Measurements from ENCODE around the gene KRTAP10-10. TPM values are rescaled to one million over a fixed set of nuclear protein-coding genes. Genes with fewer than 3 reads are reported as not detected.
A peak's percentile ranks its signal among the peaks of the same experiment; 100 is the strongest.
"Not testable (repeated sequence)": the region's sequence is repeated elsewhere in the genome, so short reads cannot be mapped to it uniquely, and the experiment has no call there.

Gene KRTAP10-10
- total RNA-seq, 1 donor, result not detected

GRCh38 chr21:44639331-44639655 lies 2.1 kb downstream of the KRTAP10-10 start:
- TF ChIP-seq, protein P1, sequence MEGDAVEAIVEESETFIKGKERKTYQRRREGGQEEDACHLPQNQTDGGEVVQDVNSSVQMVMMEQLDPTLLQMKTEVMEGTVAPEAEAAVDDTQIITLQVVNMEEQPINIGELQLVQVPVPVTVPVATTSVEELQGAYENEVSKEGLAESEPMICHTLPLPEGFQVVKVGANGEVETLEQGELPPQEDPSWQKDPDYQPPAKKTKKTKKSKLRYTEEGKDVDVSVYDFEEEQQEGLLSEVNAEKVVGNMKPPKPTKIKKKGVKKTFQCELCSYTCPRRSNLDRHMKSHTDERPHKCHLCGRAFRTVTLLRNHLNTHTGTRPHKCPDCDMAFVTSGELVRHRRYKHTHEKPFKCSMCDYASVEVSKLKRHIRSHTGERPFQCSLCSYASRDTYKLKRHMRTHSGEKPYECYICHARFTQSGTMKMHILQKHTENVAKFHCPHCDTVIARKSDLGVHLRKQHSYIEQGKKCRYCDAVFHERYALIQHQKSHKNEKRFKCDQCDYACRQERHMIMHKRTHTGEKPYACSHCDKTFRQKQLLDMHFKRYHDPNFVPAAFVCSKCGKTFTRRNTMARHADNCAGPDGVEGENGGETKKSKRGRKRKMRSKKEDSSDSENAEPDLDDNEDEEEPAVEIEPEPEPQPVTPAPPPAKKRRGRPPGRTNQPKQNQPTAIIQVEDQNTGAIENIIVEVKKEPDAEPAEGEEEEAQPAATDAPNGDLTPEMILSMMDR (IDR thresholded peaks at IDR 0.05; ENCODE audit: extremely low read depth, low read depth, low read length), result no peak
- H3K4me2 ChIP-seq (ENCODE audit: insufficient read depth, low read length), result no peak overlapping the region
- no peak overlapping the region for H3K27ac ChIP-seq (ENCODE audit: low read depth, low read length)
- no peak overlapping the region for H2AFZ ChIP-seq (ENCODE audit: low read length)
- H3K36me3 ChIP-seq (ENCODE audit: insufficient read depth, low read length), result no peaks in the 10 kb centered on the region
- DNase-seq (ENCODE audit: insufficient read length, low spot score, missing footprints), result no peak
- H3K27me3 ChIP-seq (ENCODE audit: insufficient read depth, low read length), result no peaks in the 10 kb centered on the region
- H3K4me3 ChIP-seq (ENCODE audit: insufficient read depth, low read length), result no peak overlapping the region
- H3K9me3 ChIP-seq (ENCODE audit: low read depth, low read length), result no peaks in the 10 kb centered on the region
- H3K4me1 ChIP-seq (ENCODE audit: insufficient read depth, low read length), result no peaks in the 10 kb centered on the region
- no peaks in the 10 kb centered on the region for H3K79me2 ChIP-seq (ENCODE audit: insufficient read depth, low read length)
- H4K20me1 ChIP-seq (ENCODE audit: insufficient read depth, low read length), result no peaks in the 10 kb centered on the region

DNA sequence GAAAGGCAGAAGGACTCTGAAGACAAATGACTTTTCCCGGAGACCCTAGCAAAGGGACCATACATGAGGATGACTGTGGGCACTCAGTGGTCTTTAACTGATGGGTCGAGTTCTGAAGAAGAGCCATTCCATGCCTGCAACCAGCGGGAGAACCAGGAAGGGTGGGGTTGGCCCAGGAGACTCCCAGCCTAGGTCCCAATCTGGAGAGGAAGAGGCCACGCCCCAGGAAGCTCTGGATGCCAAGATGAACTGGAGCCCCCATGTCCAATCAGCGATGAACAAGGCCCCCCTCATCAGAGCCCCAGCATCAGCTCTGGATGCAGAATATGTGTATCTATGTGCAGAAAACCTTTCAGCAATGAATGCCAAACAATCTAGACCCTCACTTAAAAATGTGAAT lies 3.6 kb downstream of the KRTAP10-10 start:
- Histone ChIP-seq H4K20me1 (ENCODE audit: insufficient read depth, low read length) (no peaks in the 10 kb centered on the region), H3K79me2 (ENCODE audit: insufficient read depth, low read length) (no peaks in the 10 kb centered on the region), H3K27me3 (ENCODE audit: insufficient read depth, low read length) (no peaks in the 10 kb centered on the region), H3K9me3 (ENCODE audit: low read depth, low read length) (no peaks in the 10 kb centered on the region), H3K4me2 (ENCODE audit: insufficient read depth, low read length) (no peak overlapping the region), H3K36me3 (ENCODE audit: insufficient read depth, low read length) (no peaks in the 10 kb centered on the region), H2AFZ (ENCODE audit: low read length) (no peak overlapping the region), H3K27ac (ENCODE audit: low read depth, low read length) (no peak overlapping the region), H3K4me3 (ENCODE audit: insufficient read depth, low read length) (no peak overlapping the region), H3K4me1 (ENCODE audit: insufficient read depth, low read length) (no peaks in the 10 kb centered on the region)
- DNase-seq (ENCODE audit: insufficient read length, low spot score, missing footprints), result peak; percentile 11
- TF ChIP-seq, protein P1 (IDR thresholded peaks at IDR 0.05; ENCODE audit: extremely low read depth, low read depth, low read length), result no peak

- Histone ChIP-seq H3K4me1 (ENCODE audit: insufficient read depth, low read length) (no peaks in the 10 kb centered on the region), H3K27me3 (ENCODE audit: insufficient read depth, low read length) (peaks cover 3% of the 10 kb centered on the region), H3K27ac (ENCODE audit: low read depth, low read length) (no peak overlapping the region), H3K4me3 (ENCODE audit: insufficient read depth, low read length) (no peak overlapping the region), H2AFZ (ENCODE audit: low read length) (no peak overlapping the region), H3K79me2 (ENCODE audit: insufficient read depth, low read length) (no peaks in the 10 kb centered on the region), H4K20me1 (ENCODE audit: insufficient read depth, low read length) (no peaks in the 10 kb centered on the region), H3K9me3 (ENCODE audit: low read depth, low read length) (no peaks in the 10 kb centered on the region), H3K4me2 (ENCODE audit: insufficient read depth, low read length) (no peak overlapping the region), H3K36me3 (ENCODE audit: insufficient read depth, low read length) (no peaks in the 10 kb centered on the region)
- TF ChIP-seq, protein P1 (IDR thresholded peaks at IDR 0.05; ENCODE audit: extremely low read depth, low read depth, low read length), result no peak
- no peak for DNase-seq (ENCODE audit: insufficient read length, low spot score, missing footprints)
These were observed 6.7 kb downstream of the KRTAP10-10 start for GRCh38 chr21:44643741-44644310.

DNA sequence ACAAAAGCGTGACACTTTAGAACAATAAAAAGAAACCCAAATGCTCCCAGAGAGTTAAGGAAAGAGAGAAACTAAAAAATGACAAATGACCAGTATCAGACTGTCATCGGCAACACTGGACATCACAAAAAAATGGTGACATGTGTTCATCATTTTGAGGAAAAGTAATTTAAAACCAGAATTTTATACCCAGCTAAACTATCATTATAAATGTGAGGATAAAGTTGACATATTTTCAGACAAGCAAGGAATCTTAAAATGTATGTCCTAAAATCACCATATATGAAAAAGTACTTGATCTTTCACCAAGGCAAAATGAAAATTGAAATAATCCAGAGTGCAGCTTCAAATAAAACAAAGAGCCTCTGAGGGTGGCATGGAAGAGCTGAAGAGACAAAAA lies 7.7 kb downstream of the KRTAP10-10 start:
- Histone ChIP-seq H3K4me2 (ENCODE audit: insufficient read depth, low read length) (no peak overlapping the region), H3K27ac (ENCODE audit: low read depth, low read length) (no peak overlapping the region), H3K27me3 (ENCODE audit: insufficient read depth, low read length) (peaks cover 3% of the 10 kb centered on the region), H3K4me3 (ENCODE audit: insufficient read depth, low read length) (no peak overlapping the region), H3K4me1 (ENCODE audit: insufficient read depth, low read length) (no peaks in the 10 kb centered on the region), H3K9me3 (ENCODE audit: low read depth, low read length) (no peaks in the 10 kb centered on the region), H3K36me3 (ENCODE audit: insufficient read depth, low read length) (no peaks in the 10 kb centered on the region), H3K79me2 (ENCODE audit: insufficient read depth, low read length) (no peaks in the 10 kb centered on the region), H4K20me1 (ENCODE audit: insufficient read depth, low read length) (no peaks in the 10 kb centered on the region), H2AFZ (ENCODE audit: low read length) (no peak overlapping the region)
- TF ChIP-seq, protein P1 (IDR thresholded peaks at IDR 0.05; ENCODE audit: extremely low read depth, low read depth, low read length), result no peak
- no peak for DNase-seq (ENCODE audit: insufficient read length, low spot score, missing footprints)

DNA sequence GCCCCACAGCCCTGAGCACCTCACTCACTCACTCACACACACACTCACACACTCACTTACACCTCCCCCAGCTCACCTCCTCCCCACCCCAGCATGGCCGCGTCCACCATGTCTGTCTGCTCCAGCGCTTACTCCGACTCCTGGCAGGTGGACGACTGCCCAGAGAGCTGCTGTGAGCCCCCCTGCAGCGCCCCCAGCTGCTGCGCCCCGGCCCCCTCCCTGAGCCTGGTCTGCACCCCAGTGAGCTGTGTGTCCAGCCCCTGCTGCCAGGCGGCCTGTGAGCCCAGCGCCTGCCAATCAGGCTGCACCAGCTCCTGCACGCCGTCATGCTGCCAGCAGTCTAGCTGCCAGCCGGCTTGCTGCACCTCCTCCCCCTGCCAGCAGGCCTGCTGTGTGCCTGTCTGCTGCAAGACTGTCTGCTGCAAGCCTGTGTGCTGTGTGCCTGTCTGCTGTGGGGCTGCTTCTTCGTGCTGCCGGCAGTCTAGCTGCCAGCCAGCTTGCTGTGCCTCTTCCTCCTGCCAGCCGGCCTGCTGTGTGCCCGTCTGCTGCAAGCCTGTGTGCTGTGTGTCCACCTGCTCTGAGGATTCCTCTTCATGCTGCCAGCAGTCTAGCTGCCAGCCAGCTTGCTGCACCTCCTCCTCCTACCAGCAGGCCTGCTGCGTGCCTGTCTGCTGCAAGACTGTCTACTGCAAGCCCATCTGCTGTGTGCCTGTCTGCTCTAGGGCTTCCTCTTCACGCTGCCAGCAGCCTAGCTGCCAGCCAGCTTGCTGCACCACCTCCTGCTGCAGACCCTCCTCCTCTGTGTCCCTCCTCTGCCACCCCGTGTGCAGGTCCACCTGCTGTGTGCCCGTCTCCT lies 9.4 kb downstream of the KRTAP10-10 start, which contains the start of gene KRTAP10-11:
Gene KRTAP10-11 (plus strand): TSS at position 49 of the 856 bp plus-strand sequence. CDS start 45 bp downstream, at position 94.
- H3K4me1 ChIP-seq (ENCODE audit: insufficient read depth, low read length); H2AFZ ChIP-seq (ENCODE audit: low read length); H3K36me3 ChIP-seq (ENCODE audit: insufficient read depth, low read length); H3K27me3 ChIP-seq (ENCODE audit: insufficient read depth, low read length); H3K27ac ChIP-seq (ENCODE audit: low read depth, low read length); H3K9me3 ChIP-seq (ENCODE audit: low read depth, low read length); H3K4me2 ChIP-seq (ENCODE audit: insufficient read depth, low read length); H3K79me2 ChIP-seq (ENCODE audit: insufficient read depth, low read length); DNase-seq (ENCODE audit: insufficient read length, low spot score, missing footprints); H3K4me3 ChIP-seq (ENCODE audit: insufficient read depth, low read length); H4K20me1 ChIP-seq (ENCODE audit: insufficient read depth, low read length): not testable (repeated sequence)

Measured in osteoblast (primary cell).